Mesothelial cell of epicardium (in vitro differentiated cells): ENCODE measurements around the gene NUP210. TPM values are rescaled to one million over a fixed set of nuclear protein-coding genes. Genes with fewer than 3 reads are reported as not detected.

Experiments
- DNase-seq, 2 experiments: peaks; one replicate each; pipeline ENCODE4 v3.0.0; 2021; ENCODE audit warnings: low spot score in 2 of 2; ENCODE audit not compliant: unreplicated experiment in 2 of 2
- H3K27ac Mint-ChIP-seq: 2 replicates; pipeline ENCODE4 v1.8.0; 2021; ENCODE audit warnings: mixed read lengths
- H3K27me3 Mint-ChIP-seq: 2 replicates; pipeline ENCODE4 v1.8.0; 2021; ENCODE audit warnings: low read depth, mixed read lengths
- H3K36me3 Mint-ChIP-seq: 2 replicates; pipeline ENCODE4 v1.8.0; 2021; ENCODE audit warnings: mixed read lengths
- H3K4me1 Mint-ChIP-seq: 2 replicates; pipeline ENCODE4 v1.8.0; 2021; ENCODE audit warnings: mixed read lengths
- H3K4me3 Mint-ChIP-seq: 2 replicates; pipeline ENCODE4 v1.8.0; 2021; ENCODE audit warnings: mild to moderate bottlenecking, moderate library complexity, mixed read lengths
- H3K9me3 Mint-ChIP-seq: 2 replicates; pipeline ENCODE4 v1.8.0; 2021; ENCODE audit warnings: mixed read lengths
- total RNA-seq: library from RNA; stranded (reverse); gene quantifications from 3 replicates; pipeline ENCODE4 v1.2.1, GENCODE V29; 2021
- TF ChIP-seq, protein P1 (sequence below): fragments of 200-600 bp; sonication (generic); IDR thresholded peaks from one replicate; pipeline ENCODE4 v1.5.0; 2021; ENCODE audit warnings: antibody characterized with exemption; ENCODE audit not compliant: unreplicated experiment

Gene NUP210
- total RNA-seq, 1 donor from 2014 or later, result 27.9 TPM

GRCh38 chr3:13411186-13411860, 8.8 kb downstream of the NUP210 start:
- H3K27me3 Mint-ChIP-seq, result no peaks in the 10 kb centered on the region
- TF ChIP-seq, protein P1, sequence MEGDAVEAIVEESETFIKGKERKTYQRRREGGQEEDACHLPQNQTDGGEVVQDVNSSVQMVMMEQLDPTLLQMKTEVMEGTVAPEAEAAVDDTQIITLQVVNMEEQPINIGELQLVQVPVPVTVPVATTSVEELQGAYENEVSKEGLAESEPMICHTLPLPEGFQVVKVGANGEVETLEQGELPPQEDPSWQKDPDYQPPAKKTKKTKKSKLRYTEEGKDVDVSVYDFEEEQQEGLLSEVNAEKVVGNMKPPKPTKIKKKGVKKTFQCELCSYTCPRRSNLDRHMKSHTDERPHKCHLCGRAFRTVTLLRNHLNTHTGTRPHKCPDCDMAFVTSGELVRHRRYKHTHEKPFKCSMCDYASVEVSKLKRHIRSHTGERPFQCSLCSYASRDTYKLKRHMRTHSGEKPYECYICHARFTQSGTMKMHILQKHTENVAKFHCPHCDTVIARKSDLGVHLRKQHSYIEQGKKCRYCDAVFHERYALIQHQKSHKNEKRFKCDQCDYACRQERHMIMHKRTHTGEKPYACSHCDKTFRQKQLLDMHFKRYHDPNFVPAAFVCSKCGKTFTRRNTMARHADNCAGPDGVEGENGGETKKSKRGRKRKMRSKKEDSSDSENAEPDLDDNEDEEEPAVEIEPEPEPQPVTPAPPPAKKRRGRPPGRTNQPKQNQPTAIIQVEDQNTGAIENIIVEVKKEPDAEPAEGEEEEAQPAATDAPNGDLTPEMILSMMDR, result no peak
- DNase-seq, result no peak
- peaks cover 11% of the 10 kb centered on the region for H3K9me3 Mint-ChIP-seq
- H3K4me1 Mint-ChIP-seq, result no peaks in the 10 kb centered on the region
- H3K4me3 Mint-ChIP-seq, result no peak overlapping the region
- no peak overlapping the region for H3K27ac Mint-ChIP-seq
- H3K36me3 Mint-ChIP-seq, result peaks cover 5% of the 10 kb centered on the region

GRCh38 chr3:13408890-13409289, 11.2 kb downstream of the NUP210 start:
- Mint-ChIP-seq H3K27me3 (no peaks in the 10 kb centered on the region), H3K4me1 (no peaks in the 10 kb centered on the region), H3K9me3 (peaks cover 11% of the 10 kb centered on the region), H3K36me3 (peaks cover 5% of the 10 kb centered on the region), H3K27ac (no peak overlapping the region), H3K4me3 (no peak overlapping the region)
- no peak for DNase-seq
- TF ChIP-seq, protein P1, result no peak

DNA sequence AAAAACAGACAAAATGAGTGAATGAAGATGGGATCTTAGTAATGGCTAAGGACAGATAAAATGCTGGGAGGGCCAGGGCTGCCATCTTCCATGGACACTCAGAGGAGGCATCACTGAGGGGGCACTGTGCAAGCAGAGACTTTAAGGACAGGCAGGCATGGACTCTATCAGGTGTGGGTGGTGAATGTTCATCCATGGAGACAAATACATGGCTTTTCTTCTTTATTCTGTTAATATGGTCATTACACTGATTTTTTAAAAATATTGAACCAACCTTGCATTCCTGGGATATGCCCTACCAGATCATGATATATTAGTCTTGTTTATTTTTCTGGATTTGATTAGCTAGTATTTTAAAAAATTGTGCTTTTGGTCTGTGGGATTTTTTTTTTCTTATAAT, 12.2 kb downstream of the NUP210 start:
- H3K4me1 Mint-ChIP-seq, result no peaks in the 10 kb centered on the region
- H3K27me3 Mint-ChIP-seq, result no peaks in the 10 kb centered on the region
- peaks cover 11% of the 10 kb centered on the region for H3K9me3 Mint-ChIP-seq
- TF ChIP-seq, protein P1, result no peak
- no peak overlapping the region for H3K4me3 Mint-ChIP-seq
- H3K27ac Mint-ChIP-seq, result no peak overlapping the region
- no peak for DNase-seq
- H3K36me3 Mint-ChIP-seq, result peaks cover 5% of the 10 kb centered on the region

GRCh38 chr3:13407475-13407874, 12.6 kb downstream of the NUP210 start:
- Mint-ChIP-seq H3K27ac (no peak overlapping the region), H3K9me3 (peaks cover 11% of the 10 kb centered on the region), H3K36me3 (peaks cover 5% of the 10 kb centered on the region), H3K4me3 (no peak overlapping the region), H3K27me3 (no peaks in the 10 kb centered on the region), H3K4me1 (no peaks in the 10 kb centered on the region)
- no peak for DNase-seq
- TF ChIP-seq, protein P1, result no peak

- H3K4me1 Mint-ChIP-seq, result no peaks in the 10 kb centered on the region
- TF ChIP-seq, protein P1, result no peak
- H3K9me3 Mint-ChIP-seq, result peaks cover 11% of the 10 kb centered on the region
- peaks cover 5% of the 10 kb centered on the region for H3K36me3 Mint-ChIP-seq
- no peak for DNase-seq
- H3K27ac Mint-ChIP-seq, result no peak overlapping the region
- H3K27me3 Mint-ChIP-seq, result no peaks in the 10 kb centered on the region
- H3K4me3 Mint-ChIP-seq, result no peak overlapping the region
Measured at GRCh38 chr3:13406190-13406589, 13.9 kb downstream of the NUP210 start.
